DOHH2 (cell line): ENCODE results near the gene AGA.

ENCODE experiments used
- H3F3A ChIP-seq: fragments of 200-600 bp; sonication (generic), shearing (Covaris generic); 2 replicates; pipeline ENCODE4 v1.6.0; 2016; ENCODE audit warnings: antibody characterized with exemption, mild to moderate bottlenecking; ENCODE audit not compliant: control insufficient read depth, insufficient read depth
- H3K27ac ChIP-seq: fragments of 200-600 bp; sonication (generic); 2 replicates; pipeline ENCODE4 v1.5.1; 2014; ENCODE audit warnings: low read depth, mild to moderate bottlenecking, low read length, moderate library complexity
- H3K27me3 ChIP-seq: fragments of 200-600 bp; sonication (generic); 2 replicates; pipeline ENCODE4 v1.6.1; 2014; ENCODE audit warnings: mild to moderate bottlenecking, low read length, mixed read lengths; ENCODE audit not compliant: control insufficient read depth
- H3K36me3 ChIP-seq: fragments of 200-600 bp; sonication (generic); 2 replicates; pipeline ENCODE4 v1.6.1; 2014; ENCODE audit warnings: mild to moderate bottlenecking, low read length, moderate library complexity, mixed read lengths; ENCODE audit not compliant: control insufficient read depth
- H3K4me1 ChIP-seq: fragments of 200-600 bp; sonication (generic); 2 replicates; pipeline ENCODE4 v1.6.1; 2014; ENCODE audit warnings: mild to moderate bottlenecking, low read length, mixed read lengths; ENCODE audit not compliant: control insufficient read depth
- H3K4me2 ChIP-seq: fragments of 200-600 bp; sonication (generic); 2 replicates; pipeline ENCODE4 v1.6.0; 2014; ENCODE audit warnings: mild to moderate bottlenecking, low read length, moderate library complexity
- H3K4me3 ChIP-seq: fragments of 200-600 bp; sonication (generic); 2 replicates; pipeline ENCODE4 v1.5.1; 2014; ENCODE audit warnings: mild to moderate bottlenecking, low read length, mixed read lengths
- H3K79me2 ChIP-seq: fragments of 200-600 bp; sonication (generic); 2 replicates; pipeline ENCODE4 v1.6.1; 2014; ENCODE audit warnings: mild to moderate bottlenecking, low read length, mixed read lengths; ENCODE audit not compliant: control insufficient read depth
- H3K9me2 ChIP-seq: fragments of 200-600 bp; sonication (generic); replicated peaks from 2 replicates; pipeline ENCODE4 v1.6.1; 2014; ENCODE audit warnings: mild to moderate bottlenecking, low read length, mixed read lengths; ENCODE audit not compliant: control insufficient read depth
- H3K9me3 ChIP-seq: fragments of 200-600 bp; sonication (generic); 2 replicates; pipeline ENCODE4 v1.6.1; 2014; ENCODE audit warnings: antibody characterized with exemption, low read length, mixed read lengths; ENCODE audit not compliant: control insufficient read depth, insufficient read depth
- H4K20me1 ChIP-seq: fragments of 200-600 bp; sonication (generic); 2 replicates; pipeline ENCODE4 v1.6.0; 2014; ENCODE audit warnings: low read depth, mild to moderate bottlenecking, antibody characterized with exemption, low read length, moderate library complexity; ENCODE audit not compliant: control insufficient read depth, insufficient read depth
- CTCF ChIP-seq: fragments of 200-600 bp; sonication (generic); IDR thresholded peaks from one replicate; pipeline ENCODE4 v1.5.1; 2014; ENCODE audit warnings: antibody characterized with exemption, mild to moderate bottlenecking, low read depth, low read length; ENCODE audit not compliant: poor library complexity, severe bottlenecking
- EZH2phosphoT487 ChIP-seq: fragments of 200-600 bp; sonication (generic); IDR thresholded peaks from 2 replicates; pipeline ENCODE4 v1.6.1; 2017; ENCODE audit warnings: borderline replicate concordance, mild to moderate bottlenecking, antibody characterized with exemption, low read length, moderate library complexity, mixed read lengths

Gene AGA

GRCh38 chr4:177448850-177449249, 6.6 kb upstream of the AGA start:
- no peak overlapping the region for H3K4me3 ChIP-seq
- H3K9me2 ChIP-seq: no peaks in the 10 kb centered on the region
- no peak overlapping the region for H3K4me2 ChIP-seq
- no peaks in the 10 kb centered on the region for H4K20me1 ChIP-seq
- no peaks in the 10 kb centered on the region for H3F3A ChIP-seq
- no peak overlapping the region for H3K27ac ChIP-seq
- H3K9me3 ChIP-seq: no peaks in the 10 kb centered on the region
- H3K4me1 ChIP-seq: no peaks in the 10 kb centered on the region
- H3K36me3 ChIP-seq: no peaks in the 10 kb centered on the region
- no peak for TF ChIP-seq EZH2phosphoT487
- TF ChIP-seq CTCF: no peak
- no peaks in the 10 kb centered on the region for H3K27me3 ChIP-seq
- H3K79me2 ChIP-seq: no peaks in the 10 kb centered on the region

- no peak overlapping the region for H3K4me2 ChIP-seq
- H3K9me2 ChIP-seq: no peaks in the 10 kb centered on the region
- H4K20me1 ChIP-seq: no peaks in the 10 kb centered on the region
These were observed 5.3 kb upstream of the AGA start for GRCh38 chr4:177447417-177448004.

GRCh38 chr4:177446586-177446985, 4.3 kb upstream of the AGA start:
- peaks cover 3% of the 10 kb centered on the region; the same call in 1 of the 2 replicates for H3F3A ChIP-seq
- no peak overlapping the region for H3K4me3 ChIP-seq
- no peak overlapping the region for H3K27ac ChIP-seq
- peaks cover 11% of the 10 kb centered on the region for H3K4me1 ChIP-seq
- H4K20me1 ChIP-seq: no peaks in the 10 kb centered on the region
- no peak for TF ChIP-seq EZH2phosphoT487
- no peak for TF ChIP-seq CTCF
- no peaks in the 10 kb centered on the region for H3K27me3 ChIP-seq
- peaks cover 2% of the 10 kb centered on the region for H3K79me2 ChIP-seq
- no peaks in the 10 kb centered on the region for H3K9me3 ChIP-seq
- H3K9me2 ChIP-seq: no peaks in the 10 kb centered on the region
- peaks cover 3% of the 10 kb centered on the region; the same call in 1 of the 2 replicates for H3K36me3 ChIP-seq
- H3K4me2 ChIP-seq: no peak overlapping the region

More at GRCh38 chr4:177447417-177448004, 5.3 kb upstream of the AGA start:
- Histone ChIP-seq H3K27ac (no peak overlapping the region), H3K9me3 (no peaks in the 10 kb centered on the region), H3K79me2 (no peaks in the 10 kb centered on the region), H3K36me3 (no peaks in the 10 kb centered on the region), H3F3A (peaks cover 2% of the 10 kb centered on the region; the same call in 1 of the 2 replicates), H3K27me3 (no peaks in the 10 kb centered on the region), H3K4me3 (no peak overlapping the region), H3K4me1 (peaks cover 8% of the 10 kb centered on the region)
- TF ChIP-seq CTCF (no peak), EZH2phosphoT487 (no peak)
